Left hindlimb (tissue), 1 donor: ENCODE results near the gene BAIAP2.

Source experiments
- DNase-seq: peaks from one replicate; pipeline ENCODE4 v3.0.0-alpha.2; 2018

BAIAP2 gene

DNA sequence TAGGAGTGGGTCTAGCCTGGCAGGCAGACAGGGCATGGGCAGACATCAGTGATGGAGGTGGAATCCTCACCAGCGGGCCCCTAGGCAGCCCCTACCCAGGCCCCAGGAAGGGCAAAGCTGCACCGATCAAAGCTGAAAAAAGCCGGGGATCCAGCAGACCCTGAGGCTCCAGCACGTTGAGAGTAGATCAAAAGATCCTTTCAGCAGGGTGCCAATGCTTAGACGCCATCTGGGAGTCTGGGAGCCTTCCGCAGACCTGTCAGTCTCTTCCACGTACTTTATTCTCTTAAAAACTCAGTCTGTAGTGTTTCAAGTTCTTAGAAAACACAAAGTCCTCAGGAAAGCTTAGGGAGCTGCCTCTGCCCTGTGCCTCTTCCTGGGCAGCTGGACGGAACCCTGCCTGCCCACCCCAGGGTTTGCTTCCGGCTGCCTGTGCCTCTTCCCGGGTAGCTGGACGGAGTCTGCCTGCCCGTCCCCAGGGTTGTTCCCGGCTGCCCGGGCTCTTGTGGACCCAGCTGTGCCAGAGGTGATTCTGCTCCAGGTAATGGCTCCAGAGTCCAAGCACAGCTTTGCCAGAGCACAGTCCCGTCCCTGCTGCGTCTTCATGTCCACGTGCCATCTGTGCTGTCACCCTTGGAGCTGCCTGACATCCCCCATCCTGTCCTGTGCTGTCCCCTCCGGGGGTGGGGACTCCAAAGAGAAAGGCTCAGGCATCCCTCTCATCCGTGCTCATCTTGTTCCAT, 79.6 kb downstream of the BAIAP2 start:
- no peak for DNase-seq

DNA sequence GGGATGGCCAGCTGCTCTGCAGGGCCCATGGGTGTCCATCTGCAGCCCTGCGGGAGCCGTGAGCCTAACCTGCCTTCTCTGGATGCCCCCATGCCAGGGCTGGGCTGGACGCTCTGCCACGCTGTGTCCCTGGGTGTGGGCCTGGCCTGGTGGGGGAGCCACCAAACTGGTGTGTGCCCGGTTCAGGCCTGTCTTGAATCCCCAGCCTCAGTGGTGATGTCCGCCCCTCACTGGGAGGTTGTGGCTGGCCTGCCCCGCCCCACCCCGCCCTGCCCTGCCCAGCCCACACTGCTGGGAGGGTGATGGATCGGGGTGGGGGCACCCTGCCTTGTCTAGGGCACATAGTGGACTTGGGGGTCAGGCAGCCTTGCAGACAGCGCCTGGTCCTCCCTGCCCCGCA, 80.3 kb downstream of the BAIAP2 start:
- DNase-seq, result no peak

DNA sequence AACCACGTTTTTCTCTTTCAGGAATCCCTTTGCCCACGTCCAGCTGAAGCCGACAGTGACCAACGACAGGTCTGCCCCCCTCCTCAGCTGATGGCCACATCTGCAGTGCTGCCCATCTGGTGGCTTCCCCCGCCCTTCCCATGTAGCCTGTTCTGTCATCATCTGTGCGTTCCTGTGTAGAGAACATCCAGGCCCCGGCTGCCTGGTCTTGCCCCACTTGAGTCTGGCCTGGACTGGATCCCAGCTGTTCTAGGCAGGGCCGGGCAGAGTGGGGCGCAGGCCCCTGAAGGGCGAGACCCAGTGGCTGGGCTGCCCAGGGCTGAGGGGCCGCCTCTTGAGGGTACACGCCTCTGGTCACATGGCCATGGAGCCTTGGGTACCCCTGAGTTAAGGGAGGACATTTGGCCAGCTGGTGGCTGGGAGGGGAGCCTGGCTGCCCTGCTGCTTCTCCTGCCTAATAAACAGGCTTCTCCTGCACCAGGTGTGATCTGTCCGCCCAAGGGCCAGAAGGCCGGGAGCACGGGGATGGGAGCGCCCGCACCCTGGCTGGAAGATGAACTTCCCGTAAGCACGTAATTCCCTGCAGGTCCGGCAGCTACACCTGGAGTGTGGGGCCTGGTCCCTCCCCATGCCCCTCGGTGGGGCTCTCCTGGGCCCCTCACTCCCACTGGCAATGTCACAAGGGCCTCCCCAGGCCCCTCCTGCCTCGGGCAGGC, 81.0 kb downstream of the BAIAP2 start:
- no peak for DNase-seq

DNA sequence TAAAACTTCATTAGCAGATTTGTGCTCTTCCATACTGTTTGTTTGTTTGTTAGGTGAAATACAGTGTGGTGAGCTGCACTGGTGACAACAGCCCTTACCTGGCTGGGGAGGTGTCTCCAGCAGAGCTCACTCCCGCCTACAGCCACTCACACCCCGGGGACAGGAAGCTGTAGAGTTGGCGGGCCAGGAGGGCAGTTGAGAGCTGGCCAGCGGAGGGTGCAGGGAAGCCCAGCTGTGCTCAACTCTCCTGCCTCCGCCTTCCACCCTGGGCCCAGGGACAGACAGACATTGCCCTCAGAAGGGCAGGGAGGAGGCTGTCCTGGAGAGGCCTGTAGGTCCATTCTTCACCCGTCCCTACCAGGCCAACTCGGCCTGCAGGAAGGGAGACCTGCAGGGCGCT, 81.8 kb downstream of the BAIAP2 start:
- DNase-seq, result no peak

DNA sequence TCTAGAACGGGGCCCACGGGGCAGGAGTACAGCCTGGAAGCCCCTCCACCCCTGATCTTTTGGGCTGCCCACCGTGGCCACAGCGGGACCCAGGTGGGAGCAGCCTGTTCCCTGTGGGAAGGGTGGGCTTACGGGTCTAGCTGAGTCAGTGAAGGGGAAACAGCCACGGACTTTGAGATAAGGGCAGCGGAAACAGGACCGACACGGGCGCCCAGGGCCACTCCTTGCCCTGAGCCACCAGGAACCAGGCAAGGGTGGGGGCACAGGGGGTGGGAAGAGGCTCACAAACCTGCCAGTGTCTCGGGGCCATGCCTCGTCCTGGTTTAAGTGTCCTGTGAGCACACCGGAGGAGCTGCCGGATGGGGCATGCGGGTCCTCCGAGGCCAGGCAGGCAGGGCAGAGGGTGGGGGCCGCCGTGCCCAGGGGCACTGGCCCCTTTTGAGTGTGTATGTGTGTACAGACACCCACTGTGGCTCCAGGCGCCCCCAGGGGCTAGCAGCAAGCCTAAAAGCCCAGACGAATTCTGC, 82.8 kb downstream of the BAIAP2 start:
- no peak for DNase-seq

DNA sequence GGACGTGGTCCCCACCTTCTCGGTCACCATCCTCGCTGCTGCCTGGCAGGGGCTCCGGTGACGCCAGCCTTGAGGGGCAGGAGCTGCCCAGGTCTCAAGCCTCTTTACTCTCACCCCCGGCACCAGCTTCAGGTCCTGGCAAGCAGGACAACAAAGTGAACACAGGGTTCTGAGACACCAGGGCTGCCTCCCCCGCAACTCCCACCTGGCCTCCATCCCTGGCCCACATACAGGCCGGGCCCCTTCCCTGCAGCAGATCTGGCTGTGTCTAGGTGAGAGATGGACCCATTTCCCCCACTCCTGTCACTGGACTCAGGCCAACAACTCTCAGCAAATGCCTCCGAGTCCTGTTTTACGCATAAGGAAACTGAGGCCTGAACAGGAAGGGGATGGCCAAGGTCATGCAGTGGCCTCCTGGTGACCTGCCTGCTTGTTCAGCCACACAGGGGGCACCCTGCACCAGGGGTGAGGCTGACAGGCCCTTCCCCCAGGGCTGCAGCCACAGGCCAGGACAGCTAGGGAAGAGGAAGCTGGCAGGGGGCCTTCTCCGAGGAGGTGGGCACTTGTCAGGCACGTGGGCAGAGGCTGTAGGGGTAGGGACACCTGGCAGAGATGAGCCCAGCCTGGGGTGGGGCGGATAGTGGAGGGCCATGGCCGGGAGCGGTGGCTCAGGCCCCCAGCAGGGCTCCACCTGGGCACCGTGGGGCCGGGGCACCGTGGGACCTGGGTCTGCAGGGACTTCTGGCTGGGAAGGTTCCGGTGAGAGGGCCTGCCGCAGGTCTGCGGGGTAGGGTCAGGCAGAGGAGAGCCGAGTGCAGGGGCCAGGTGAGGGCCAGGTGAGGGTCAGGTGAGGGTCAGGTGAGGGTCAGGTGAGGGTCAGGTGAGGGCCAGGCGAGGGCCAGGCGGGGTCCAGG, 83.6 kb downstream of the BAIAP2 start:
- no peak for DNase-seq

DNA sequence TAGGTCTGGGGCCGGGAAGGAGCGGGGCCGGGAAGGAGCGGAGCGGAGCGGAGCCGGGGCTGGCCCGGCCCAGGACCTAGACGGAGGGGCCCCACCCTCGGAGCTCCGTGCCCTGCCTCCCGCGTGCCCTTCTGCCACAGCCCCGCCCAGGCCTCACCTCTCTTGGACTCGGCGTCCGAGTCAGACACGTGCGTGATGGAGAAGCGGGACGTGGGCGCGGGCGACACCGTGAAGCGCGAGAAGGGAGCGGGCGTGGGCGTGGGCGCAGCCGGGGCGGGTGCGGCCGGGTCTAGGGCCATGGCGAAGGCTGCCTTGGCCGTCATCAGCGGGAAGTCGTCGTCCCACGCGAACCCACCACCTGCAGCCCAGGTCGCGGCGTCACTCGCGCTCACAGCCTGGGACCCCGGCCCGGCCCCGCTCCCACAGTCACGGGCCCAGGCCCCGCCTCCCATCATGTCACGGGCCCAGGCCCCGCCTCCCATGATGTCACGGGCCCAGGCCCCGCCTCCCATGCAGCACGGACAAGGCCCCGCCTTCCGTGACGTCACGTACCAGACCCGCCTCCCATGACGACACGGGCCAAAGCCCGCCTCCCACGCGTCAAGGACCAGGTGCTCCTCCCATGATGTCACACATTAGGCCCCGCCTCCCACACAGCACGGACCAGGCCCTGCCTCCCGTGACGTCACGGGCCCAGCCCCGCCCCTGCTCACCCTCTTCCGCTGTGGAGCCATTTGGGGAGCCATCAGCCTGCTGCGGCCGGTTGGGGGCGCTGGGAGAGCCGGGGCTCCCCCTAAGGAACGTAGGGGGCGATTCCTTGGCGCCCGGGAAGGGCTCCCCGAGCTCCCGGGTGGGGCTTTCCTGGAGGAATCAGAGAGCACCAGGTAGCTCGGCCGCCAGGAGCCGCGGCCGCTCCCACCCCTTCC, 84.5 kb downstream of the BAIAP2 start:
- peak; percentile 91 for DNase-seq

DNA sequence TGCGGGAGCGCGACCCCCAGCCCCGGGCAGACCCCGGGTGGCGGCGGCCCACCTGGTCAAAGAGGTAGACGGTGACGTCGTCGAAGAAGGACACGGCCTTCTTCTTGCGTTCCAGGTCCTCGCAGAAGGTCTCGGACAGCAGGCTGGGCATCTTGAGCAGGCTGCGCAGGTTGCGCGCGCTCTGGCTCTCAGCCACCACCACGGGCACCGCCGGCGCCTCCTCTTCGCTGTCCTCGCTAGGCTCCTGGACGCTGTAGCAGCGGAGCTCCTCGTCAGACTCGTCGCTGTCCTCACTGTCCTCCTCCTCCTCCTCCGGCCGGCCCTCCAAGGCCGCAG, 85.2 kb downstream of the BAIAP2 start:
- DNase-seq, result no peak

DNA sequence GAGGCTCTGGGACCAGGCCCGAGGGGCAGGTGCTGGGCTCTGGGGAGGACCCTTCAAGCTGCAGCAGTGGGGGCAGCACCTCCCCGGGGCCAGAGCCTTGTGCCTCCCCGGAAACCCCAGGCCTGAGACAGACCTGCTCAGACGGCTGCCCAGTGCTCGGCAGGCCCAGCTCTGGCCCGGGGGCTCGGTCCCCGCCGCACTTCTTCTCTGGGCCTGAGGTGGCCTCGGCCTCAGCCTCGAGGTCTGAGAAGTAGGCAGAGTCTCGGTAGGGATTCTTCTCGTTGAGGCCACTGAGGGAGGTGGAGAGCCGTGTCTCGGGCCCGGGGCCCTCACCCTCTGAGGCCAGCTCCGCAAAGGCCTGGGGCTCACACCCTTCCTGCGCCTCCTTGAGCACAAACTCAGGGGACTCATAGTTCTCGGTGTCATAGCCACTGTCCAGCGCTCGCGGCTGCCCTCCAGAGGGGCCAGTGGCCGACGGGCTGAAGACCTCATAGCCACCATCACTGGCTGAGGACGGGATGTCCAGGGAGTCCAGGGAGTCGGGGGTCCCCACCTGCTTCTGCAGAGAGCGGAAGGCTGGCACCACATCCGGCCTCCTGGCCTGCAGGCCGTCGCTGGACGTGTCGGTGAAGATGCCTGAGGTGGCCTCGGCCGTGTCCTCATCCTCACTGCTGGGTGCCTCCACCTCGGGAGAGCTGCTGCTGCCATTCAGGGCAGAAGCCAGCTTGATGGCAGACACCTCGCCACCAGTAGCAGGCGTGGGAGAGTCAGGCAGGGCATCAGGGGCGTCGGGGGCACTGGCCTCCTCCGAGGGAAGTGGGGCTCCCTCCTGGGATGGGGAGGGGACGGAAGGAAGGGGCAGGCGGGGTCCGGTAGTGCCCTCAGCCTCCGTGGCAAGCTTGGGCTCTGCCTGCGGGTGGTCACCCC, 86.0 kb downstream of the BAIAP2 start:
- DNase-seq, result no peak

DNA sequence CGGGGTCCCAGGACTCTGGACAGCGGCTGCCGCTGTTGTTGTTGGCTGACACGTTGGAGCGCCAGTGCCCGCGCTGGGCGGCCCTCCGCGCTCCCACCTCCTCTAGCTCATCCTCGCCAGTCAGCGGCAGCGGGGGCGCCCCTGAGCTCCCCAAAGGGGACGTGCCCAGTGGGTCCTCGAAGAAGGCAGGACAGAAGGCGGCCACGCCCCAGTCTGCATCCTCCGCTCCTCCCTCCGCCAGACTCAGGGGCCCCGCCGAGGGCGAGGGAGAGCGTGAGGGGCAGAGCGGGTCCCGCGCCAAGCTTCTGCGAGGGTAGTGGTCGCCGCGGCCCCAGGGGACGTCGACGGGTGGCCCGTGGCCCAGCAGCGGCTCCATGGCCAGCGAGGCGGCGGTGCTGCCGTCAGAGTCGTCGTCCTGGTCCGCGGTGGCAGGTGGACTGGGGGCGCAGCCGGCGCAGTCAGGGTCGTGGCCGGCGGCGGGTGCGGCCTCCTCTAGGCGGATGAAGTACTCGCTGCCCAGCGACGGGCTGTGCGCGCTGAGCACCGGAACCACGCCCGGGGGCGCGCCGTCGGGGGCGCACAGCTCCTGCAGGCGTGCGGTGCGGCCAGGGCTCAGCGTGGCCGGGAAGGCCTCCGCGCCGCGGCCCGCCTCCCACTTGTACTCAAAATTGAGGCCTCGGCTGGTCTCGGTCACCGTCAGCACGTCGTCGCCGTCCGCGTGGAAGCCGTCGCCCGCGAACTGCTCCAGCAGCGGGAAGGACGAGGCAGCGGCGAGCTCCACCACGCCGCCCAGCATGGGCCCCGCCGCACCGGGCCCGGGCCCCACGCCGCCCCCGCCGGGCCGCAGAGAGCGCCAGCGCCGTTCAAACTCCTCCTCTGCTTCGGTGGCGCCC, 87.1 kb downstream of the BAIAP2 start:
- DNase-seq, result no peak

DNA sequence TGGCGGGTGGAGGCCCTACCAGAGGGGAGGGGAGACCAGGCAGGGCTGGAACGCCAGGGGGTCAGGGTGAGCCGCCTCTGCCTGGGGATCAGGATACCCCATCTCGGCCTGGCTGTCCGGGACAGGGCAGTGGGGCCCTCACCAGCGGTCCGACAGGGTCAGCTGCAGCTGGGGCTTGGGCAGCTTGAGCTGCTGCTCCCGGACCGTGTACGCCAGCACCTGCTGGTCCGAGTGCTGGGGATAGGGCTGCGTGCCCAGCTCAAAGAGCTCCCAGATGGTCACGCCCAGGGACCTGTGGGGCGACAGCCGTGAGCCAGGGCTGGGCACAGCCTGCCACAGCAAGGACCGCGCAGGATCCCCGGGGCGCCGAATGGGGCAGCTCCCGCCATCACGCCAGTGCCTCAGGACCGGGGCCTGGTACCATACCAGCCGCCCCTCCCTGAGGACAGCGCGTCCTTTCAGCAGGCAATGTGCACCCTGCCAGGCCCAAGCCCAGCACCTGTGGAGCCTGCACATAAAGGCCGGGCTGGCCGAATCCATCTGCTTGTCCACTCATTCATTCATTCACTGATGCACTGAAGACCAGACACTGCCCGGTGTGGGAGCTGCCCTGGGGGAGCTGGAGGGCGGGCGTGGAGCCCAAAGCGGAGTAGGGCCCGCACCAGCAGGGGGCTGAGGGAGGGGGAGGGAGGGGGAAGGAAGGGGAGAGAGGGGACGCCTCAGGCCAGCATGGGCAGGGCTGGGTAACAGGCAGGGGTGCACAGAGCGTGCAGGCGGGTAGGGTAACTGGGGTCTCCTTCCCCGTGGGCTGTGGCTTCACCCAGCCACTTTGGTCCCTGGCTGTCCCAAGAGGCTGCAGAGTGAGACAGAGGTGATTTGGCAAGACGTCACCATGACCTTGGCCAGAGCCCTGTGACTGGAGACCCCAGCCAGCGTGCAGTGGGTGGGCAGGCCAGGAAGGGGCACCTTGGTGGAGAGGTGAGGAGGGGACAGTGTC, 88.4 kb downstream of the BAIAP2 start:
- DNase-seq, result no peak

DNA sequence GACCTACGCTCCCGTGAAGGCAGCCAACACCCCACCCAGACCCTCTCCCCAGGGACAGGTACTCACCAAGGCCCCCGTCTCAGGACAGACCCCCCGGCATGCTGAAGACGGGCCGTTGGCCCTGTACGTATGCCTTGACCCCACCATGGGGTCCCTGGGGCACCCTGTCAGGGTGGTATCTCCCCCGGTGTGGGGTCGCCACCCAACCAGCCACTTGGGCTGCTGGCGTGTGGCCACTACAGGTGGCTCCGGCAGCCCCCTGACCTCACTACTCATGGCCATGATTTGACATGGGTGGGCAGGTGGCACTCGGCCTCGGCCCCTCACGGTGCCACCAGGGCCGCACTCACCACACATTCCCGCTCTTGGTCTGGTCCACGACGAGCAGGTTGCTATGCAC, 89.4 kb downstream of the BAIAP2 start:
- no peak for DNase-seq

DNA sequence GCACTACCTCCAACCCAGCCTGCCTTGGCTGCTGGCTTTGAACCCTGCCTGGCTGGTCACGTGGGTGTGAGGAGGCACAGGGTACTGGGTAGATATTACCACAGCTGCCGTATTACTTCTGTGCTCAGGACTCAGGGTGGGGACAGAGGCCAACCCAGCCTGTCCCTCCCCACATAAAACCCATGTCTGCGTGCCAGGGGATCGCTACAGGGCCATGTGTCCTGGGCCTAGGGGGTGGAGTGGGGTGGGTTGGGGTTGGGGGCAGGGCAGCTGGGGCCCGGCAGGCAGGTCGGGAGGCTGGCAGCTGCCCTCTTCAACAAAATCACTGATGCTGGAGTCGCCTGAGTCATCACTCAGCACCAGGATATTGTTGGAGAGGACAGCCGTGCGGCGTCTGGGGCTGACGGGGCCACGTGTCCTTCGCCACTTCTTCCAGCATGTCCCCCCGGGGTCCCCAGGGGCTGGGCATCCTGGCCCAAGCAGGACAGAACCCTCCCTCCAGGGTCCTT, 90.7 kb downstream of the BAIAP2 start:
- DNase-seq, result no peak

DNA sequence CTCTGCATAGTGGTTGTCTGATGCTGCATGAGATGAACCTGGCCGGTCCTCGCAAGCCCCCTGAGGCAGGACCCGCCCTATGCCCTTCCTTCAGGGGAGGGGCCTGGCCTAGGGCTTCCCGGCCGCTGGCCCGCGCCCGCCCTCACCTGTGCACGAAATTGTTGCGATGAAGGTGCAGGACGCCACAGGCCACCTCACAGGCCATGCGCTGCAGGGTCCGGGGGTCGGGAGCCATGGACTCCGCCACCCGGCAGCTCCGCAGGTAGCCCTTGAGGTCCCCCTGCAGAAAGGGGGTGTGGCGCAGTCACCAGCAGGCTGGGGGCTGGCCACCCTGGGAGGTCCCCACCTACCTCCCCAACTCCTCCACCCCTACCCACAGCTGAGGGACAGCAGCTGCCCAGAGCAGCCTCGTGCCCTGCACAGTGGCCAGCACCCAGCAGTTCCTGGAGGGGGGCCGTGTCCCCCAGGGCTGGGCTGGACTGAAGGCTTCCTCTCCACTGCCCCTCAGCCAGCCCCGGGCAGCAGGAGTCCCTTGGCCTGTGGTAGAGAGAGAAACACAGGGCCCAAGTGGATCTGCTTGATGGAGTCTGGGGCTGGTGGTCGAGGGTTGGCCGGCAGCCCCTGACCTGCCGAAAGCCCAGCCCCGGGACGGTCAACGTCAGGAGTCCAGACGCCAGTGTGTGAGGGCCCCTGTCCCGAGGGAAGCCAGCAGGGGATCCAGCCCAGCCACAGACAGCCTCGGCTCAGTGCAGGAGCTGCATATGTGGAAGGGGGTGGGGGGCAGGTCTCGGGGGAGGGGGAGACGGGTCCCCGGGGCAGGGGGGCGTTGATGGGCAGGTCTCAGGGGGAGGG, 91.6 kb downstream of the BAIAP2 start:
- no peak for DNase-seq

DNA sequence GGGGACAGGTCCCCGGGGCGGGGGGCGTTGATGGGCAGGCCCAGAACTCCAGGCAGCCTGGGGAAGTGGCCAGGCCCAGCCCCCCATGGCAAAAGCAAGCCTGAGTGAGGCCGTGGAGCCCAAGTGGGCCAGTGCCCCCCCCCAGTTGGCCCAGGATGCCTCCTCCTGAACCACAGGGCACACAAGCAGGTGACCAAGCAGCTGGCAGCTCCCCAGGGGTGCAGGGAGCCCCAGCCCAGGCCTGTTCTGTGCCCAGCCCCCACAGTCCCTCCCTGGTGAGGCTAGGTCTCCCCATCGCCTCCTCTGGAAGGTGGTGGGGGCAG, 92.1 kb downstream of the BAIAP2 start:
- DNase-seq, result no peak

DNA sequence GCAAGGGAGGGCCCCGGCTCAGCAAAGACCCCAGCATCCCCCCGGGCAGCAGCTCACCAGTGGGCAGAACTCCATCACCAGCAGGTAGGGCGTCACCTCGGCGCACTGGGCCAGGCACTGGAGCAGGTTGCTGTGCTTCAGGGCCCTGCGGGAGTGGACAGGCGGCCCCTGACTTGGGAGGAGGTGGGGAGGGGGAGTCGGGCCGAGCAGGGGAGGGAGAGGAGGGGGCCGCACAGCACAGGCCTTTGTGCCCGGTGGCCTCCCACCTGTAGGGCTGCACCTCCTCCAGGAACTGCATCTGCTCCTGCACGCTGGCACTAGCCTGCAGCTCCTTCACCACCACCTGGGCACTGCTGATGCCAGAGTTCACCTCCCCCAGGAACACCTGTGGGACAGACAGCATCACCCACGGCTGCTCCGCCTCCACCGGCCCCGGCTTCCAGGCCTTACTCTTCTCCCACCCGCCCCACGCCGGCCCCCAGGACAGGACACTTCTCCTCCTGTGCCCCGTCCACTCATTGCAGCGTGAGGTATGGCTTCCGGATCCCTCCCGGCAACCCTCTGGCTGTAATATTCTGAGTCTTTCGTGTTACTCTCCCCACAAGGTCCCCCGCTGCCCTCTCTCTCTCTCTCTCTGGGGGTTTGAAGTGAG, 92.7 kb downstream of the BAIAP2 start:
- DNase-seq, result no peak

DNA sequence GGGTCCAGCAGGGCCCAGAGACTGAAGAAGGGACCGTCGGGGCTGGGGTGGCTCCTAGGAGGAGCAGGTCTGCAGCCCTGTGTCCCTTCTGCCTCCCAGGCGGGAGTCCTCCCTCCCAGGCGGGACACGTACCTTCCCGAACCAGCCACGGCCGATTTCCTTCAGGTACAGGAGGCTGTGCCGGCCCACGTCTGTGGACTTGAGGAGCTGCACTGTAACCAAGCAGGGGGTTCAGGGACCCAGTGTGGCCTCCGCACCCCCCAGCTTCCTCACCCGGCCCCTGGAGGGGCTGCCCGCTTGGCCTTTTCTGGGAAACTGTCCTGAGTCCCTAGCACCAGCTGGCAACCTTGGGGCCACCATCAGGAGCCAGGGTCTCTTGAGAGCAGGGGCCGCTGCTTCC, 93.4 kb downstream of the BAIAP2 start:
- DNase-seq, result no peak
